ENCODE data around the gene PDIA4.
"Not testable (repeated sequence)": the region's sequence is repeated elsewhere in the genome, so short reads cannot be mapped to it uniquely, and the experiment has no call there.

Gene PDIA4

GRCh38 chr7:149028346-149029109 is at the start of gene PDIA4:
Gene PDIA4 (minus strand): TSS chr7:149028505. CDS start chr7:149028408, 97 bp downstream.
- peak; percentile 99 for DNase-seq

- no peak for DNase-seq
These were observed 49.3 kb upstream of the PDIA4 start for GRCh38 chr7:149077594-149077993.

- DNase-seq = no peak
These were observed 47.0 kb upstream of the PDIA4 start for GRCh38 chr7:149075286-149075685.

- DNase-seq = no peak
These were observed 46.0 kb upstream of the PDIA4 start for GRCh38 chr7:149074116-149074885.

- no peak for DNase-seq
These were observed 44.1 kb upstream of the PDIA4 start for GRCh38 chr7:149072438-149072775.

- no peak for DNase-seq
These were observed 43.5 kb upstream of the PDIA4 start for GRCh38 chr7:149071641-149072437.

- DNase-seq = no peak
These were observed 42.9 kb upstream of the PDIA4 start for GRCh38 chr7:149071182-149071635.

- no peak for DNase-seq
These were observed 42.2 kb upstream of the PDIA4 start for GRCh38 chr7:149070372-149071125.

- no peak for DNase-seq
These were observed 39.6 kb upstream of the PDIA4 start for GRCh38 chr7:149067869-149068268.

GRCh38 chr7:149063476-149063875 is 35.2 kb upstream of the PDIA4 start:
- no peak for DNase-seq

GRCh38 chr7:149062217-149062899 is 34.1 kb upstream of the PDIA4 start:
- not testable (repeated sequence) for DNase-seq

- no peak for DNase-seq
These were observed 31.9 kb upstream of the PDIA4 start for GRCh38 chr7:149060156-149060555.

- no peak for DNase-seq
These were observed 25.6 kb upstream of the PDIA4 start for GRCh38 chr7:149053885-149054284.

GRCh38 chr7:149053384-149053783 is 25.1 kb upstream of the PDIA4 start:
- no peak for DNase-seq

- no peak for DNase-seq
These were observed 22.6 kb upstream of the PDIA4 start for GRCh38 chr7:149050941-149051340.

- no peak for DNase-seq
These were observed 20.5 kb upstream of the PDIA4 start for GRCh38 chr7:149048805-149049204.

GRCh38 chr7:149046416-149046815 is 18.1 kb upstream of the PDIA4 start:
- DNase-seq = no peak

GRCh38 chr7:149043936-149044335 is 15.6 kb upstream of the PDIA4 start:
- DNase-seq = no peak

GRCh38 chr7:149041350-149041749 is 13.0 kb upstream of the PDIA4 start:
- no peak for DNase-seq

- not testable (repeated sequence) for DNase-seq
These were observed 10.3 kb upstream of the PDIA4 start for GRCh38 chr7:149038641-149039040.

- DNase-seq = no peak
These were observed 8.4 kb upstream of the PDIA4 start for GRCh38 chr7:149036676-149037075.

GRCh38 chr7:149031353-149031910 is 3.1 kb upstream of the PDIA4 start:
- no peak for DNase-seq

All from GF-D8 (cell line).